ENCODE data around the gene COMMD4.
"Not testable (repeated sequence)": the region's sequence is repeated elsewhere in the genome, so short reads cannot be mapped to it uniquely, and the experiment has no call there.

Gene COMMD4

GRCh38 chr15:75383986-75384385, 48.1 kb downstream of the COMMD4 start:
- DNase-seq (ENCODE audit: low read depth) = not testable (repeated sequence)
